Stimulated activated naive CD8-positive, alpha-beta T cell treated with anti-CD3 and anti-CD28 coated beads, Interleukin-15, amount 100 ng/mL, for 72 hours (primary cell): ENCODE results near the gene ARHGAP24.

Source experiments
- ATAC-seq: fragments of 150-1000 bp; cut with Tn5 transposase; 2 replicates; pipeline ENCODE4 v1.10.0; 2021; ENCODE audit warnings: mild to moderate bottlenecking, moderate library complexity
- DNase-seq, 2 donors: peaks; one replicate each; pipeline ENCODE4 v3.0.0; 2021 to 2022
- H3K27ac Mint-ChIP-seq, 2 donors: one replicate each; pipeline ENCODE4 v1.8.0; 2022; ENCODE audit warnings: mild to moderate bottlenecking in 2 of 2, mixed read lengths in 2 of 2, moderate library complexity in 2 of 2
- H3K27me3 Mint-ChIP-seq: one replicate; pipeline ENCODE4 v1.8.0; 2022; ENCODE audit warnings: mixed read lengths
- H3K4me1 Mint-ChIP-seq: one replicate; pipeline ENCODE4 v1.8.0; 2022; ENCODE audit warnings: mild to moderate bottlenecking, mixed read lengths
- H3K4me3 Mint-ChIP-seq, 2 donors: one replicate each; pipeline ENCODE4 v1.8.0; 2022; ENCODE audit warnings: mild to moderate bottlenecking in 2 of 2, mixed read lengths in 2 of 2, moderate library complexity in 1 of 2
- H3K9me3 Mint-ChIP-seq, 2 donors: one replicate each; pipeline ENCODE4 v1.8.0; 2022; ENCODE audit warnings: mixed read lengths in 2 of 2

Gene ARHGAP24

DNA sequence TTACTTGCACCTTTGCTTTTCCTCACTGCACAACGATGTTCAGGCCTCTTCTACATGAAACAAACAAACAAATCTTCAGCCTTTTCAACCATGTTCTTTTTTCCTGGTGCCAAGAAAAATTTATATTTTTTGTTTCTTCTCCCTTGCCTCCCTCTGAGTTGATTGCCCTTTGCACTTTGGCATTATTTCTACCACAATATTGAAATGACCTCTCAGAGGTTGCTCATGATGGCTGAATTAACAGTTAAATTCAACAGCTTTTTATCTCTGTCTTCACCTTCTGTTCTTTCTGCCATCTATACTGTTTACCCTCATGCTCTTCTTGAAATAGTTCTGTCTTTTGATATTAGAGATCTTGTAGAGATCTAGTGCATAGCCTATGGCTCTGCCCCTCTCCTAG lies 308.9 kb downstream of the ARHGAP24 start:
- peaks cover 0 to 8% of the 10 kb centered on the region in 2 donors for H3K9me3 Mint-ChIP-seq
- DNase-seq (no peak), ATAC-seq (no peak)
- H3K4me1 Mint-ChIP-seq: no peaks in the 10 kb centered on the region
- H3K4me3 Mint-ChIP-seq: no peak overlapping the region
- peak overlapping the region in 1 of 2 donors; percentile 42 for H3K27ac Mint-ChIP-seq
- no peaks in the 10 kb centered on the region for H3K27me3 Mint-ChIP-seq

DNA sequence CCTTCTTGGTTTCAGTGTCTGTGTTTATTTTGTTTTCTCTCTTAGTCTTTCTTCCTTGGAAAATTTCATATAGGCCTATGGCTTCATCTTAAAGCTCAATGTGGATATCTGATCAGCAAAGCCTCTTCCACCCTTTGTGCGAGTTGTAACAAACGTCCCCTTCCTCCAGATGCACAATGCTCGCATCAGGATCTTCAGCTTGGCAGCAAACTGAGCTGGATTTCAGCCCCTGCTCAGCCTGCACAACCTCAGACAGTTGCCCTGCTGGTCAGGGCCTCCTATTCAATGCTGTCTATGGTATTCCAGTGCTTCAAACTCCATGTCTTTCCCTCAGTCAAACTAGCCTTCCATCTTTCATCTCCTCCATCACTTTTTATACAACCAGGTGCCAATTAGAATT lies 309.4 kb downstream of the ARHGAP24 start:
- ATAC-seq (no peak), DNase-seq (no peak)
- Mint-ChIP-seq H3K27ac (no peak overlapping the region), H3K9me3 (peaks cover 0 to 8% of the 10 kb centered on the region in 2 donors), H3K4me3 (no peak overlapping the region), H3K27me3 (no peaks in the 10 kb centered on the region), H3K4me1 (no peaks in the 10 kb centered on the region)

DNA sequence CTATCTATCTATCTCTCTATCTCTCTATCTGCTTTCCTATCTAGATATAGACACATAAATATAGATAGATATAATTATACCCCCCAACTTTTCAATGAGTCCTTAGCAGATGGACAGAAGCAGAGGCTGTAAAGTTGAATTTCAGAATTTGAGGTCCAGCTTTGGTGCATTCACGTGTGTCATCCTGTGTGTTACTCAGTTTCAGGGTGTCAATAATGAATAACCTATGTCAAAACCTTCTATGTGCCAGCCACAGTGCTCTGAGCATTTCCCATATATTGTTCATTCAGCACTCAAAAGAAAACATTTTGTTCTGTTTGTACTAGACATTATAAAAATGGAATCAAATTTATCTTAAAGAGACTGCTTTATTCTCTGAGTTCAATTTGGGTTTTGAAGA lies 310.0 kb downstream of the ARHGAP24 start:
- no peaks in the 10 kb centered on the region for H3K4me1 Mint-ChIP-seq
- no peak overlapping the region for H3K27ac Mint-ChIP-seq
- ATAC-seq: no peak
- no peaks in the 10 kb centered on the region for H3K27me3 Mint-ChIP-seq
- no peak overlapping the region for H3K4me3 Mint-ChIP-seq
- DNase-seq: no peak
- peaks cover 0 to 8% of the 10 kb centered on the region in 2 donors for H3K9me3 Mint-ChIP-seq

DNA sequence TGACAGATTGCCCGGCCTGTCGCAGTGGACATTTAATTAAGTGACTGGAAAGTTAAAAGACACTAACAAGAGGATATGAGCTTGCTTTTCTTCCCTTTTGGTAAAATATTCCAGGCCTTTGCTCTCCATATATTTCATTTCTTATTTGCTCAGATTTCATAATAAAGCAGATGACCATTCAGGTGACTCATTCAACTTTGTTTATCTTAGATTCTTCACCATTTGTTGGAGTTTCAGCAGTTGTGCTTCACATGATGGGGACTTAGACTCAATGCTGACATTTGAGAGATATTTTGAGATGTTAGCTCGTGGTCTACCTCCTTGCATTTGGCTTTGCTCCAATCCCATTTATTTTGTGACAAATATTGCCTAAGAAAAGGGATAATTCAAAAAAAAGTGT lies 312.2 kb downstream of the ARHGAP24 start:
- no peak for ATAC-seq
- Mint-ChIP-seq H3K4me3 (no peak overlapping the region), H3K27ac (no peak overlapping the region), H3K4me1 (no peaks in the 10 kb centered on the region), H3K27me3 (no peaks in the 10 kb centered on the region), H3K9me3 (peaks cover 0 to 8% of the 10 kb centered on the region in 2 donors)
- DNase-seq: no peak

DNA sequence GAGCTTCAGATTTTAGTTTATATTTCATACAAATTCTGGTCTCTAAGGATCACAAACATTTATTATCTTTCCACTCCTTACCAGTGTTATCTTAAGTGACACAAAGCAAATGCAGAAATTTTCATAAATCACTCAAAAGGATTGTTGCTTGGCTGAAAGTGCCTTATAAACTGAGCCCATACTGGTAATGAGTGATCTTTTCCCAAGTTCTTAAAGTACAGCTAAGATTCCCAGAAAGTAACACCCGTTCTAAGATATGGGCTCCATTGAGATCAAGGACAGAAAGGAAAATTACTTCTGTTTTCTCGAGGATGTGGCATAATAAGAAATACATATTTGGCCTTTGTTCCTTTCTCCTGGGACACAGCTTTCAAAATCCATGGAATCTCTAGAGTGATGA lies 313.7 kb downstream of the ARHGAP24 start:
- H3K4me3 Mint-ChIP-seq: no peak overlapping the region
- DNase-seq: no peak
- peaks cover 0 to 8% of the 10 kb centered on the region in 2 donors for H3K9me3 Mint-ChIP-seq
- H3K4me1 Mint-ChIP-seq: no peaks in the 10 kb centered on the region
- no peak overlapping the region for H3K27ac Mint-ChIP-seq
- no peak for ATAC-seq
- no peaks in the 10 kb centered on the region for H3K27me3 Mint-ChIP-seq

DNA sequence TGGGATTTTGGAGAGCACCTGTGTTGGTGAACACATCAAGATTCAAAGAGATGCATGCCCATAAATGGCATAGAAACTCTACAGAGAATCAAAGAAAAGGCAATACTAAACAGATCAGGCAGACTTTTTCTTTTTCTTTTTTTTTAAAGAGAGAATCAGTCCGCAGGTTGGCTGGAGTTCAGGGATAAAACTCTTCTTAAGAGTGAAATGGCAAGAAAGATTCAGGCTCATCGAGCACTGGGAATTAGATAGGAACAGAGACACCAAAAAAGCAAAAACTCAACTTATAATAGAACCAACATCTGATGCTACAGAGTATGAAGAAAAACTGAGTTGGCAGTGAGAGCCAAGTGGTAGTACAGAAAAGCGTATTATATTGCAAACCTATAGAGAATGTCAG lies 314.3 kb downstream of the ARHGAP24 start:
- Mint-ChIP-seq H3K4me3 (no peak overlapping the region), H3K4me1 (no peaks in the 10 kb centered on the region), H3K27me3 (no peaks in the 10 kb centered on the region), H3K27ac (no peak overlapping the region), H3K9me3 (peaks cover 0 to 5% of the 10 kb centered on the region in 2 donors)
- ATAC-seq: no peak
- DNase-seq: no peak

DNA sequence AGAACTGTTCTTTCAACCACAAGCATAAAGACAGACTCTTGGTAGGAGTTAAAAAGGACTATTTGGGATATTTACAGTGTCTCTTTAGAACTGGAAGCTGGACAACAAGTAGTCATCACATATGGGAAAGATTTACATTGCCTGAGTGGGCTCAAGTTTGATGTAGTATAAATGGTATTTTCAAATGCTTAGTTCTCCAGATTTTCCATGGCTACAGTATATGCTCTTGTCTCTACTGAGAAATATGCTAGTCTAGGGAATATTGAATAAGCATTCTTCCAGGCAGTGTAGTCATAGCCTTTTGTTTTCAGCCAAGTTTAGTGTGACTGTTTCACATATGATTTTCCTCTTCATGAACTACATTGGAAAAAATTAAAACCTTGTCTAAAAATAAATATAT lies 315.6 kb downstream of the ARHGAP24 start:
- Mint-ChIP-seq H3K4me3 (no peak overlapping the region), H3K27ac (no peak overlapping the region), H3K27me3 (no peaks in the 10 kb centered on the region), H3K4me1 (no peaks in the 10 kb centered on the region), H3K9me3 (no peaks in the 10 kb centered on the region)
- no peak for DNase-seq
- no peak for ATAC-seq

DNA sequence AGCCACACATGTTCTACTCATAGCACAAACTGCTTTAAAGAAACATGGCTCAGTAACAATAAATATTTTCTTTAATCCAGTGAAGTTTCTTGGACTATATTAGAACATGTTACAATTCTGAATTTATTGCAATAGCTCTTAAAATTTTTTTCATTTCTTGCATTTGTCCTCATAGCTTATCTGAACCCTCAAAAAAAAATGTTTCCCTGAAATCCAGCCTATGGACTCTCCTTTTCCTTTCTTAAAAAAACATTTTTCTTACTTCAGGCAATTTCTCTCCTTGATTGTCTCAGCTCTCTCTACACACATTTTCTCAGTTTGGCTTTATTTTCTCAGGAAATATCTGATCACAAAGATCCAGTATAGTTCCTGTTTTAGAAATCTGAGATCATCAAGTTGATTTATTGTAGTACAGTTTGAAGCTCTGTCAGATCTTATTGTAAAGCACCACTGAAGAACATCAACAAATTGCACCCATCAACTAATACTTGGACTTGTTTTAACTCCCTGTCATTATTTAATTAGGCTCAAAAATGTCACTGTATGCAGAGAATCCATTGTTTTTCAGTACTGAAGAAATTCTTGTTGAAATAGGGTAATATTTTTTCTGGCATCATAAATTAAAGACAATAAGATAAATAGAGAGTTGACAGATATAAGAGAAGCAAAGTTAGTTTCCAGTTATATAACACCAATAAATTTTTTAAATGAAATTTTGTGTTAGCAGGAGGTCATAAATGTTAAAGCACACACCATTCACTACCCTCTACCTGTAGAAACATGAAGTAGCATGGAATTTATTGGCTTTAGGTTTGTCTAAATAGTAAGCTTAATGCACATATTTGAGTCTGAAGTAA lies 317.7 kb downstream of the ARHGAP24 start:
- Mint-ChIP-seq H3K27ac (no peak overlapping the region), H3K9me3 (no peaks in the 10 kb centered on the region), H3K4me1 (no peaks in the 10 kb centered on the region), H3K27me3 (no peaks in the 10 kb centered on the region), H3K4me3 (no peak overlapping the region)
- no peak for ATAC-seq
- no peak for DNase-seq

DNA sequence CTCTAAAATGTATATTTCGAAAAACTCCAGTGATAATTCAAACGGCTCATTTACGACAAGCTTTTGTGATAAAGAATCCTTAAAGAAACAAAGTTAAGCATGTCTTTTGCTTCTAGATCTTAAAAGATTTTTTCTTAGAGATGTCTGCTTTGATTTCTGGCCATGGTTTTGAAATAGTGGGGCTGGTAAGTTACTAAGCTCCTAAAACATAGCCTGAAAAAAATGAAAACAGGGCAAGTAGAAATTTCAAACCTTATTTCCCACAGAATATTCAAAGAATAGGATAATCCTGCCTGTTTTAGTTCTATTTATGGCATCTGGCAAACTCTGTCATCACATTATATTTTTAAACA lies 318.3 kb downstream of the ARHGAP24 start:
- Mint-ChIP-seq H3K4me3 (no peak overlapping the region), H3K27ac (no peak overlapping the region), H3K4me1 (no peaks in the 10 kb centered on the region), H3K9me3 (no peaks in the 10 kb centered on the region), H3K27me3 (no peaks in the 10 kb centered on the region)
- DNase-seq (no peak), ATAC-seq (no peak)

DNA sequence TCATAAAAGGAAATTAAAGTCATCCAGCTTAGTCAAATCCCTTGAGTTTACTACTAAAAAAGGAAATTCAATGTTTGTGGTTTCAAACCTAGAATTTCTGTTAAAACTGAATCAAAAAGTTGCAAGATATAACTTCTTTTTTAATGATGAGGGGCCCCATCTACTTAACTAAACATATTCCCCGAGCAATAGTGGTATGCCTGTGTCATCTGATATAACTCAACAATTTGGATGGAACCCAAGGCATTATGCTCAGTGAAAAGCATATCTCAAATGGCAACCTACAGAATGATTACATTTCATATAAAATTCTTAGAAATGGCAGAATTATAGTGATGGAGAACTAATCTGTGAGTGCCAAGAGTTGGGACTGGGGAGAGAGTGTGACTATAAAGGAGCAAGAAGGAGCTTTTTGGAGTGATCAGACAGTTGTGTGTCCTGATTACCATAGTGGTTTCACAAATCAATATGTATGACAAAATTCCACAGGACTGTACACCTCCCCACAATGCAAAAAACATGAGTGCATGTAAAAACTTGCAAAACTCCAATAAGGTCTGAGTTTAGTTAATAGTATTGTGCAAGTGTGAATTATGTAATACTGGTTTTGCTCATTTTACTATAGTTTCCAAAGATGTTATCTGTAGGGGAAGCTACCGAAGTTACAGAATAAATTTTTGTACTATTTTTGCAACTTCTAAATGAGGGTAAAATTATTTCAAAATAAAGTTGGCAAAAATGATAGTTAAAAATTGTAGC lies 323.2 kb downstream of the ARHGAP24 start:
- Mint-ChIP-seq H3K4me3 (no peak overlapping the region), H3K27ac (no peak overlapping the region), H3K4me1 (no peaks in the 10 kb centered on the region), H3K27me3 (no peaks in the 10 kb centered on the region), H3K9me3 (no peaks in the 10 kb centered on the region)
- ATAC-seq (no peak), DNase-seq (no peak)

DNA sequence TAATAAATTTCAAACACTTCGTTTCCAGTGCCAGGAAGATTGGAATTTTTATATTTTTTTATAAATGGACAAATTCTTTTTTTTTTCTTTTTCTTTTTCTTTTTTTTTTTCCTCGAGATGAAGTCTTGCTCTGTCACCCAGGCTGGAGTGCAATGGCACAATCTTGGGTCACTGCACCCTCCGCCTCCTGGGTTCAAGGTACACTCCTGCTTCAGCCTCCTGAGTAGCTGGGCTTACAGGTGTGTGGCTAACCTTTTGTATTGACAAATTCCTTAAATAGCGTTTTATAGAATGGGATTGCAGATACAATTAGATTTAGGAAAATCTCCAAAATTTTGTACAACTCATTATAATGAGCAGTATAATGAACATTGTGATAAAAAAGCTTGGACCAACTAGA lies 328.9 kb downstream of the ARHGAP24 start:
- Mint-ChIP-seq H3K27ac (no peak overlapping the region), H3K4me1 (no peaks in the 10 kb centered on the region), H3K9me3 (no peaks in the 10 kb centered on the region), H3K27me3 (no peaks in the 10 kb centered on the region), H3K4me3 (no peak overlapping the region)
- ATAC-seq: no peak
- no peak for DNase-seq

DNA sequence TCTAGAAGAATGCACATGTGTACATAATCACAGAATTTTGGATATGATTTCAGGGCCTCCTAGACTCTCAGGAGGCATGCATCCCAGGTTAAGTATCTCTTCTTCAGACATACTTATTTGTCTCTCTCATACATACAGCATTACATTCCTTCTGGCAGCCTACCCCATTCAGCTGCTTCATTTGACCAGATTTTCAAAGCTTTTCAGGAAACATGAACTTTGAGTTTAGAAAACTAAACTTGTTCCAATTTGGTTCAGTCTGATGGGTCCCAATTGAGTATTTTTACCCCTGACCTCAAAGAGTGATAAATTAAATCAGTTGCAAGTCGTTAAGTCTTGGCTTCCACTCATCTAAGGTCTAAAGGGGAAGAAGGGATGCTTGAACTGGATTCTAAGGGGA lies 330.9 kb downstream of the ARHGAP24 start:
- Mint-ChIP-seq H3K4me1 (no peaks in the 10 kb centered on the region), H3K27ac (no peak overlapping the region), H3K27me3 (no peaks in the 10 kb centered on the region), H3K4me3 (no peak overlapping the region), H3K9me3 (no peaks in the 10 kb centered on the region)
- DNase-seq: no peak
- ATAC-seq: no peak

DNA sequence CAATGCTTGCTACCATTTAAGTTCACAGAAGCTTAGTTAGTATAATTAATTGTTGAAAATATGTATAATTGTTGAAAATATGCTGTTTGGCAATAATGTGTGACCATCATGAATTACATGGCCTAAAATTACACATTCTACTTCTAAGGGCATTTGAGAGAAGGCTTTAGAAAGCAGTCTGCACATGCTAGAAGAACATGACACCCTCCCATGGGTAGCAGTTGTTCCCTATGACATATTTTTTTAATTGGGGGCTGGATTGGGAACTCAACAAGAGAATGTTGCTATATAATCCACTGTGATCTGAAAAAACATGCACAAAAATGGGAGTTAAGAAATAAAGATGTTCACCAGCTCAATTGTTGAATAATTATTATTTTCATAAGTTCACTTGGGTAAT lies 331.4 kb downstream of the ARHGAP24 start:
- ATAC-seq (no peak), DNase-seq (no peak)
- Mint-ChIP-seq H3K9me3 (no peaks in the 10 kb centered on the region), H3K27me3 (no peaks in the 10 kb centered on the region), H3K4me3 (no peak overlapping the region), H3K27ac (no peak overlapping the region), H3K4me1 (no peaks in the 10 kb centered on the region)

DNA sequence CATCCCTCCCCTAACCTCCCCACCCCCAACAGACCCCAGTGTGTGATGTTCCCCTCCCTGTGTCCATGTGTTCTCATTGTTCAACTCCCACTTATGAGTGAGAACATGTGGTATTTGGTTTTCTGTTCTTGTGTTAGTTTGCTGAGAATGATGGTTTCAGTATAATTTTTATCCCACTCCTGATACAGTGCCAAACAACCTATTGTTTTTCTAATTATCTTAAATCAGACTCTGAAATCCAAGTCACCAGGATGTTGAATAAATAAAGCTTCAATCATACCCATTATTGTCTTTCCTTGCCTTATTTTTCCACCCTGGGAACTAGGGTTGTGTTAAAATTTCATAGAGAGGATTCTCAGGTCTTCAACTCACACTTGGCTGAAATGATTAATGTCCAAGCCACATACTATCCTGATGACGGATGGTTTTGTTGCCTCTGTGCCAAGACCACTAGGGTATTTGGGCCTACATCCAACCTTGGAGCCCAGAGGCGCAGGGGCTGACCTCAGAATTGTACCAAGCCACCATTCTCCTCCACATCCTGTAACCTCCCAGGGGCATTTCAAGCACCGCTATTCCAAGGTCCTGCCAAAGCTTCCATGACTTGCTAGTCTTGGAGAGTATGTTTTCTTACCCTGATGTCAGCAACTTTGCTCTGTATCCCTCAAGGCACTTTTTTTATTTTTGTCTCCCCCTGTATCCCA lies 332.4 kb downstream of the ARHGAP24 start:
- DNase-seq: no peak
- Mint-ChIP-seq H3K27ac (no peak overlapping the region), H3K4me3 (no peak overlapping the region), H3K9me3 (no peaks in the 10 kb centered on the region), H3K27me3 (no peaks in the 10 kb centered on the region), H3K4me1 (no peaks in the 10 kb centered on the region)
- ATAC-seq: no peak

DNA sequence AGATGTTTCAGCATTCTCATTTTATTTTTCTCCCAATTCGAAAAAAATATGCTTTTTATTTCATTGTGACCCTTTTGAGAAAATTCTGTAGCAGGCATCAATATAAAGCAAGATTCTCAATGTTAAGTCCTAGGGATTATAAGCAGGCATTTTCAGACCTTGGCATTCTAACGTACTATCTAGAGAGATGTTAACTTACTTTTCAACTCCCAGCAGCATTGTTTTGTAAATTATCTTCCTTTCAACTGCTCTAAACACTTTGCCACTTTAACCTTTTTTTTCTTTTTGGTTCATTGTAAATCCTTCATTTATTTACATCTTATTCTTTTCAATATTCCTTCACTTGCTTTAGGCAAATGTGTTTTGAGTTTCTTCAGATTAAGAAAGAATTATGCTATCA lies 333.2 kb downstream of the ARHGAP24 start:
- no peak for ATAC-seq
- H3K27me3 Mint-ChIP-seq: no peaks in the 10 kb centered on the region
- no peaks in the 10 kb centered on the region for H3K9me3 Mint-ChIP-seq
- H3K4me3 Mint-ChIP-seq: no peak overlapping the region
- H3K4me1 Mint-ChIP-seq: no peaks in the 10 kb centered on the region
- no peak for DNase-seq
- no peak overlapping the region for H3K27ac Mint-ChIP-seq

DNA sequence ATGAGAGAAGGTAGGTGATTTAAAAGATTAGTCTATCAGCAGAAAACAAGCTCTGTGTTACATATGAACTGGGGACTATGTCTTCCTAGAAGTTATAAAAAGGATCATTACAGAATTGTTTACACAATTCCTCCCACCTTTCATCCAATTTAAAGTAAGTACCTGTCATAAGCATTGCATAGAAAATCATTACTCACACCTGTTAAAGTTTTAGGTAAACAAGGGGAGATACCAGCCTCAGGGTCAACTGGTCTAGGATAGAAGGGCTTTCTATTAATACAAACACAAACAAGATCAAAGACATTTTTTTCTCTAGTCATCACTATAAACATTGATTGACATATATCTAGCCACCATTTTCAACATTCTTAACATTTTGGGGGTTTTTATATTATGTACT lies 333.9 kb downstream of the ARHGAP24 start:
- H3K9me3 Mint-ChIP-seq: no peaks in the 10 kb centered on the region
- H3K27me3 Mint-ChIP-seq: no peaks in the 10 kb centered on the region
- H3K4me3 Mint-ChIP-seq: no peak overlapping the region
- no peak for DNase-seq
- ATAC-seq: no peak
- no peak overlapping the region for H3K27ac Mint-ChIP-seq
- H3K4me1 Mint-ChIP-seq: no peaks in the 10 kb centered on the region
